Cardiac fibroblast (primary cell): ENCODE measurements around the gene RPL22L1.

ENCODE experiments used
- DNase-seq, 2 donors: peaks; one replicate each; pipeline versions ENCODE4 v3.0.0 to v3.0.0-alpha.2; 2010; ENCODE audit warnings: low read depth in 2 of 2
- H3K4me3 ChIP-seq, 2 donors: replicated peaks in 1 of 2; 1 replicate in 1 of 2; 2 replicates in 1 of 2; pipeline ENCODE4 v1.5.1; 2011; ENCODE audit warnings: low read depth in 2 of 2, low read length in 2 of 2, mild to moderate bottlenecking in 2 of 2, moderate library complexity in 1 of 2
- TF ChIP-seq, protein P1 (sequence below): IDR thresholded peaks from one replicate; pipeline ENCODE4 v1.5.1; 2011; ENCODE audit warnings: low read depth, mild to moderate bottlenecking, low read length, inconsistent platforms

Gene RPL22L1

DNA sequence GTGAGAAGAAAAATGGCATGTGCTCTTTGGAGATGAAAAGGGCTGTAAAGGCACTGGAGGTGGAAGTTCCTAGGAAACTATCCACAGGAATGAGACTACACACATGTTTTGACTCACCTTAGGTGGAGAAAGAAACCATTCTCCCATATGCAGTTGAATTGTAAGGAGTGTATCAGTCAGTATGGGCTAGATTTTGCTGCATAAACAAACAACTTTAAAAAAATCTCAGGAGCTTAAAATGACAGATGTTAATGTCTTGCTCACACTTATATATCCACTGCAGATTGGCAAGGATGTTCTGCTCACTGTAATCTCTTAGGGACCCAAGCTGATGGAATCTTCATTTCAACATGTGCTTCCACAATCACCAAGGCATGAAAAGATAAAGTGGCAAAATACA is 25.6 kb downstream of the RPL22L1 start:
- no peak for DNase-seq
- TF ChIP-seq, protein P1, sequence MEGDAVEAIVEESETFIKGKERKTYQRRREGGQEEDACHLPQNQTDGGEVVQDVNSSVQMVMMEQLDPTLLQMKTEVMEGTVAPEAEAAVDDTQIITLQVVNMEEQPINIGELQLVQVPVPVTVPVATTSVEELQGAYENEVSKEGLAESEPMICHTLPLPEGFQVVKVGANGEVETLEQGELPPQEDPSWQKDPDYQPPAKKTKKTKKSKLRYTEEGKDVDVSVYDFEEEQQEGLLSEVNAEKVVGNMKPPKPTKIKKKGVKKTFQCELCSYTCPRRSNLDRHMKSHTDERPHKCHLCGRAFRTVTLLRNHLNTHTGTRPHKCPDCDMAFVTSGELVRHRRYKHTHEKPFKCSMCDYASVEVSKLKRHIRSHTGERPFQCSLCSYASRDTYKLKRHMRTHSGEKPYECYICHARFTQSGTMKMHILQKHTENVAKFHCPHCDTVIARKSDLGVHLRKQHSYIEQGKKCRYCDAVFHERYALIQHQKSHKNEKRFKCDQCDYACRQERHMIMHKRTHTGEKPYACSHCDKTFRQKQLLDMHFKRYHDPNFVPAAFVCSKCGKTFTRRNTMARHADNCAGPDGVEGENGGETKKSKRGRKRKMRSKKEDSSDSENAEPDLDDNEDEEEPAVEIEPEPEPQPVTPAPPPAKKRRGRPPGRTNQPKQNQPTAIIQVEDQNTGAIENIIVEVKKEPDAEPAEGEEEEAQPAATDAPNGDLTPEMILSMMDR = no peak

DNA sequence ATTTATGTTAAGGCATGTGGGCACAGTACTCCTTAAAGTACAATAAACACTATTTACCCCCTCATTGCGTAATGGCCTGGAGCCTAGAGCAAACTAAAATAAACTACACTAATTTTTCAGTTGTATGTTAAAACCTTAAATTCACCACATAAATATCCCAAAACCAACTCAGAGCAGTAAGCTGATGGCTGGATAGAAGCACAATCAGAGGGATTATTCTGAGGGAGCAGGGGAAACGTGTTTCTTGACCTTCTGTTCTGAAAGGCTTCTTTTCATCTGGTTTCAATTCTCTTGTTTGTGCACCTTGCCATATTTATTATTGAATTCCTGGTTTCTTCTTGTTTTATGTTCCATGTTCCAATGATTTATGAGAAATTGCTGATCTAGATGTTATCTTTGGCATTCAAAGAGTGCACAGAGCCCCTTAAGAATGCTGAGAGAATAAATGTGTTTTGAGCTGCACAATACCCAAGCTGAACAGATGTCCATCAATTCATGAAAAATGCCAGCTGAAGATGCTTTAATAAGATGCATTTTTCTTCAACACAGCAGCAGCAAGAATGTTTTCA is 29.6 kb downstream of the RPL22L1 start:
- TF ChIP-seq, protein P1 = no peak
- DNase-seq = no peak
- H3K4me3 ChIP-seq = no peak overlapping the region

More for the DNA sequence above, 25.6 kb downstream of the RPL22L1 start:
- no peak overlapping the region for H3K4me3 ChIP-seq

DNA sequence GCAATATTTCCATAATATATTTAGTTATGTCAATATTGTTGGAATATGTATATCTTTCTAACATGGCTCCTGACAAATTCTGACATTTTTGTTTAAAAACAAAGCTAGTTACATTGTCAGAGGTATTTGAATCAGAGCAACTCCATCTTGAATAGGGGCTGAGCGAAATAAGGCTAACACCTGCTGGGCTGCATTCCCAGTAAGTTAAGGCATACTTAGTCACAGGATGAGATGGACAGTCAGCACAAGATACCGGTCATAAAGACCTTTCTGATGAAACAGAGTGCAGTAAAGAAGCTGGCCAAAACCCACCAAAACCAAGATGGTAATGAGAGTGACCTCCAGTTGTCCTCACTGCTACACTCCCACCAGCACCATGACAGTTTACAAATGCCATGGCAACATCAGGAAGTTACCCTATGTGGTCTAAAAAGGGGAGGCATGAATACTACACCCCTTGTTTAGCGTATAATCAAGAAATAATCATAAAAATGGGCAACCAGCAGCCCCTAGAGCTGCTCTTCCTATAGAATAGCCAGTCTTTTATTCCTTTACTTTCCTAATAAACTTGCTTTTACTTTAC is 30.4 kb downstream of the RPL22L1 start:
- no peak overlapping the region for H3K4me3 ChIP-seq
- TF ChIP-seq, protein P1 = no peak
- no peak for DNase-seq

DNA sequence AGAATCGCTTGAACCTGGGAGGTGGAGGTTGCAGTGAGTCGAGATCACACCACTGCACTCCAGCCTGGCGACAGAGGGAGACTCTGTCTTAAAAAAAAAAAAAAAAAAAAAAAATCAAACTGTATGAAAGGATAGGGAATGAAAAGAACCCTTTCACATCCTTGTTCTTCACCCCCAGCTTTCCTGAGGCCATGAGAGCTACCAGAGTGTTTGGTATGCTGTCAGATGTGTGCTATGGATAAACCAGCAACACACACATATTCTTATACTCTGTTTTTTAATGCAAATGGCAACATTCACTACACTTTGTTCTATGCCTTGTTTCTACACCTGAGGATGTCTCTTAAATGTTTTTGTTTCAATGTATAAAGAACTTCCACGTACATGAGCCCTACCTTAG is 33.5 kb downstream of the RPL22L1 start:
- no peak for DNase-seq
- no peak overlapping the region for H3K4me3 ChIP-seq
- TF ChIP-seq, protein P1 = no peak

DNA sequence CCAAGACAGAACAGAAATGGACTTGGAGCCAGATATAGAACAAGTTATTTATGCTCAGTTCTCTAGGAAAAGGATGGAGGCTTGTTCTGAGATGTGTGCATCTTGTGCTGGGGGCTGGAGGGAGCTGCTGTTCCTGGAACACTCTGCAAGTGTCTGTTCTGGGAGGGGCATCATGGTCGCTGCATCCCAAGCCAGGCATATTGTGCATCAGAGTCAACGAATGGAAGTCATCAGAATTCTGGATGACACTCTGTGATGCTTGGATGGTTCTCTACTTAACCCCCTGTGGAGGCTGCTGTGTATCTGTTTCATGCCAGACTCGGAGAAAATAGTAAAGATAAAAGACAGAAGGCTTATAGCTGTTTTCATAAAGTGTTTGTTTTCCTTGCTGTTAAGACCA is 34.7 kb downstream of the RPL22L1 start:
- TF ChIP-seq, protein P1 = no peak
- H3K4me3 ChIP-seq = no peak overlapping the region
- DNase-seq = no peak

DNA sequence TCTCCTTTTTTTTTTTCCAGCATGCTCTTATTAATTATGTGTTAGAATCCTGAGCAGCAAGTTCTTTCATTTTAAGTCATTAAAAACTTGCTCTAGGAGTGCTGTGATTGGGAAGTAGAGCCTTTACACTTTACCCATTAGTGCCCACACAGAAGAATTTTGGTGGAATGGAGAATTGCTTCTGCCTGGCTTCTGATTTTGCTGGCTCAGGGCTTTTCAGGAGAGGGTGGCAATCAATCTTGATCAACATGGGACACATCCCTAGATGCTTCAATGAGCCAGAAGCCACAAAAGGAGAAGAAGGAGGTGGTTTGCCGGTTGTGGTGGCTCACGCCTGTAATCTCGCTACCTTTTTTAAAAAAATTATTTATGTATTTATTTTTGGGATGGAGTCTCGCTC is 39.4 kb downstream of the RPL22L1 start:
- TF ChIP-seq, protein P1 = no peak
- no peak overlapping the region for H3K4me3 ChIP-seq
- no peak for DNase-seq
